Renal cortical epithelial cell (primary cell): ENCODE measurements around the gene ZSCAN9. TPM values are rescaled to one million over a fixed set of nuclear protein-coding genes. Genes with fewer than 3 reads are reported as not detected.

ENCODE experiments used
- DNase-seq: peaks from one replicate; pipeline ENCODE4 v3.0.0-alpha.2; 2011; ENCODE audit warnings: low read depth
- total RNA-seq: library from RNA; depleted of rRNA; stranded (reverse); fragments of >200 nt; gene quantifications from 2 replicates; pipeline ENCODE4 v1.2.3, GENCODE V29; 2014

Gene ZSCAN9
- total RNA-seq, 1 donor from 2014 or later, result 23.7 TPM

GRCh38 chr6:28220257-28221133, 4.6 kb upstream of the ZSCAN9 start:
- DNase-seq, result no peak

DNA sequence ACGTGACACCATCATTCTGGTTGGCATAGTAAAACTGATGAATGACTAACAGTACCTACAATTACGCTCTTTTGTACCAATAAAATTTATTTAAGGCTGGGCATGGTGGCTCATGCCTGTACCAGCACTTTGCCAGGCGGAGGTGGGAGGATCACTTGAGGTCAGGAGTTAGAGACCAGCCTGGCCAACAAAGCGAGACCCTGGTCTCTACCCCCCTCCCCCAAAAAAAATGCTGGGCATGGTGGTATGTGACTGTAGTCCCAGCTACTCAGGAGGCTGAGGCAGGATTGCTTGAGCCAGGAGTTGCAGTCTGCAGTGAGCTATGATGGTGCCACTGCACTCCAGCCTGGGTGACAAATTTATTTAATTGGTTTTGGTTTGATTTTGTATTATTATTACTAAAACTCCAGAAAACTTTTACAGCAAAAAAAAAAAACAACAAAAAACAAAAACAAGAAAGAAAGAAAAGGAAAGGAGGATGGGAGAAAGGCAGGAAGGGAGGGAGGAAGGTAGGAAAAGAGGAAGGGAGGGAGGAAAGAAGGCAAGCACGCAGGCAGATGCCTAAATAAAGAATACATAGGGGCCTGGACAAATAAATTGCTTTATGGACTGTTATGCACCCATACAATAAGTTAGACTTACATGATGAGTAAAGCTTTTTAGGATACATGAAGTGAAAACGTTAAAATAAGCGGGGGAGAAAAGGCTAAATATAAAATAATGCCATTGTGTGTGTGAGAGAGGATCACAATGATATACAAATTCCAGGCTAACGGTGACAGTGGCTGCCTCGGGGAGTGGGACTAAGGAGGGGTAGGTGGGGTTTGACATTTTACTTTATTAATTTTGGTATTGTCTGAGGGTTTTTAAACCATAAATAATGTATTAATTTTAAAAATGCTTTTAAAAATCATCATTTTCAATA, 682 bp upstream of the ZSCAN9 start:
- no peak for DNase-seq

- DNase-seq, result no peak
These were observed 1.4 kb downstream of the ZSCAN9 start for GRCh38 chr6:28226460-28226859.

- no peak for DNase-seq
These were observed 7.7 kb downstream of the ZSCAN9 start for GRCh38 chr6:28232785-28233184.

DNA sequence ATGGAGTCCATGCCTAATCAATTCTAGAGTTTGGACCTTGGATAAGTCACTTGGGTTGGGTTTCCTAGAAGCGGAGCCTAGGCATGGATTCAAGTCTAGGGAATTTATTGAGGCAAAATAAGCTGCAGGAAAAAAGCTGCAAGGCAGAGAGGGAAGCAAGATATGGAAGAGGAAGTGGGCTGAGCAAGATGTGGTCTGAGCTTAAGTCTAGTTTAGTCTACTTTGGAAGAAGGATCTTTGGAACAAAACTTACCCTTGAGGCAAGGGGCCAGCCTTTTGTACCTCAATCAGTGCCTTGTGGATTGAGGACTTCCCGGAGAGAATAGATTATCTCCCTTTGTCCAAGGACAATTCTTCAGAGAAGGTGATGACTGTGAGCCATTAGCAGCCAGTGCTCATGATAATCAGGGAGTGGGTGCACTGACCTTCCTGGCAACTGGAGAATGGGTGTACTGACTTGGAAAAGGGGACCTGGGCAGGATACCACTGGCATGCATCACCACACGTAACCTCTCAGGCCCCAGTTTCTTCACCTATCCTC, 10.9 kb downstream of the ZSCAN9 start:
- DNase-seq, result no peak

GRCh38 chr6:28239636-28240035, 14.6 kb downstream of the ZSCAN9 start:
- no peak for DNase-seq

- DNase-seq, result no peak
These were observed 15.4 kb downstream of the ZSCAN9 start for GRCh38 chr6:28240471-28240870.

GRCh38 chr6:28243946-28244345, 18.9 kb downstream of the ZSCAN9 start:
- no peak for DNase-seq

DNA sequence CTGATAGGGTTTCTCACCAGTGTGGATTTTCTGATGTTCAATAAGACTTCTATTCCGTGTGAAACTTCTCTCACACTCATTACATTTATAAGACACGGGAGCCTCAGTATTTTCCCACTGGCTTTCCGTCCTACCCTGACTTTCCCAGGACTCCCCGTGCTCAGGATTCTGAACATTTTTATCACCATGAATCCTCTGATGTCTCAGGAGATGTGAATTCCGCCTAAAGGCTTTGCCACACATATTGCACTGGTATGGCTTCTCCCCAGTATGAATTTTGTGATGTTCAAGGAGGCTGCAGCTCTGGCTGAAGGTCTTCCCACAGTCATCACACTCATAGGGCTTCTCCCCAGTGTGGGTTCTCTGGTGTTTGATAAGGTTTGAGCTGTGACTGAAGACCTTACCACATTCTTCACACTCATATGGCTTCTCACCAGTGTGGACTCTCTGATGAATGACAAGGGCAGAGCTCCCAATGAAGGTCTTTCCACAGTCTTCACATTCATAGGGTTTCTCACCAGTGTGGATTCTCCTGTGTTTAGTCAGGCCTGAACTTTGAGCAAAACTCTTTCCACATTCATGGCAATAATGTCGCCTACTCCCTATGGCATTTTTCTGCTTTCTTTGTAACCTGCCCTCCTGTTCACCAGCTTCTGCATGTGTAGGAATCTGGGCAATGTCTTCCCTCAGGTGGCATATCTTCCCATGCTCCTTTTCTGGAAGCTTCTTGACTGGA, 20.3 kb downstream of the ZSCAN9 start:
- no peak for DNase-seq

- DNase-seq, result no peak
These were observed 23.8 kb downstream of the ZSCAN9 start for GRCh38 chr6:28248916-28249315.

DNA sequence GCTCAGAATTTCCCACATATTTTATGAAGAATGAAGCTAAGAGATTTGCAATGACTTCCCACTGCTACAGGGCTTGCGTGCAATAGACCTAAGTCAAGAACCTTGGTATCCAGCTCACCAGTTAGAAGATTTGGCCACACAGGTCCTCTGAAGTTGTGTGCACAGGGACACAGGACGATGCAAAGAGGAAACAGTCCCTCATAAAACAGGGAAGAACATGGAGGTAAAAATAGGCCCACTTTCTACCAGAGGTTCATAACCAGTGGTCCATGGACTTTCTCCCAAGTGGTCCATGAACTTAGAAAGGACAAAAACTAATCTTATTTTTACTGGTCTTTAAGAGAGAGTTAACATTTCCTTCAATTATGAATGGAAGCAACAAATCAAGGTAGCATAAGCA, 25.7 kb downstream of the ZSCAN9 start:
- DNase-seq, result no peak

GRCh38 chr6:28251661-28252008, 26.6 kb downstream of the ZSCAN9 start:
- DNase-seq, result peak; percentile 3

GRCh38 chr6:28252009-28252975, 27.2 kb downstream of the ZSCAN9 start, which contains the start of gene ZKSCAN4:
TSS of gene ZKSCAN4 (minus strand) at chr6:28252269. CDS start at chr6:28251980, 289 bp downstream.
- DNase-seq, result peak; percentile 85

DNA sequence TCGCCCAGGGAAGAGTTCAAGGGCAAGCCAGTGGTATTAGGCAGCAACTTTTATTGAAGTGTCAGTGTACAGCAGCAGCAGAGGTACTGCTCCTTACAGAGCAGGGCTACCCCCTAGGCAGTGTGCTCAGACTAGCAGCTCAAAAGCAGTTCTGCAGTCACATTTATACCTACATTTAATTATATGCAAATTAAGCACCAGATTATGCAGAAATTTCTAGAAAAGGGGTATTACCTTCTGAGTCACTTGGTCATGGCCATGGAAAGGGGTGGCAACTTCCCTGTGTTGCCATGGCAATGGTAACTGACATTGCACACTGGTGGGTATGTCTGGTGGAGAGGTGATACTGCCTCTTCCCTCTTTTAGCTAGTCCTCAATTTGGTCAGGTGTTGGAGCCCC, 29.0 kb downstream of the ZSCAN9 start:
- DNase-seq, result no peak

DNA sequence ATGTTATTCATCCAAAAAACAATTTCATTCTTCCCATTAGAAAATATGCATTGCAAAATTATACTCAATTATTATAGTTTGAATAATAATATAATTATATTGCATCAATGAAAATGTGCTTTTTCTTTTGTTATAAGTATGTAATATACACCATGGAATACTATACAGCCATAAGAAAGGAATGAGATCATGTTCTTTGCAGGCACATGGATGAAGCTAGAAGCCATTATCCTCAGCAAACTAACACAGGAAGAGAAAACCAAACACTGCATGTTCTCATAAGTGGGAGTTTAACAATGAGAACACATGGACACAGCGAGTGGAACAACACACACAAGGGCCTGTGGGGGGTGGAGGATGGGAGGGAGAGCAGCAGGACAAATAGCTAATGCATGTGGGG, 32.0 kb downstream of the ZSCAN9 start:
- no peak for DNase-seq

DNA sequence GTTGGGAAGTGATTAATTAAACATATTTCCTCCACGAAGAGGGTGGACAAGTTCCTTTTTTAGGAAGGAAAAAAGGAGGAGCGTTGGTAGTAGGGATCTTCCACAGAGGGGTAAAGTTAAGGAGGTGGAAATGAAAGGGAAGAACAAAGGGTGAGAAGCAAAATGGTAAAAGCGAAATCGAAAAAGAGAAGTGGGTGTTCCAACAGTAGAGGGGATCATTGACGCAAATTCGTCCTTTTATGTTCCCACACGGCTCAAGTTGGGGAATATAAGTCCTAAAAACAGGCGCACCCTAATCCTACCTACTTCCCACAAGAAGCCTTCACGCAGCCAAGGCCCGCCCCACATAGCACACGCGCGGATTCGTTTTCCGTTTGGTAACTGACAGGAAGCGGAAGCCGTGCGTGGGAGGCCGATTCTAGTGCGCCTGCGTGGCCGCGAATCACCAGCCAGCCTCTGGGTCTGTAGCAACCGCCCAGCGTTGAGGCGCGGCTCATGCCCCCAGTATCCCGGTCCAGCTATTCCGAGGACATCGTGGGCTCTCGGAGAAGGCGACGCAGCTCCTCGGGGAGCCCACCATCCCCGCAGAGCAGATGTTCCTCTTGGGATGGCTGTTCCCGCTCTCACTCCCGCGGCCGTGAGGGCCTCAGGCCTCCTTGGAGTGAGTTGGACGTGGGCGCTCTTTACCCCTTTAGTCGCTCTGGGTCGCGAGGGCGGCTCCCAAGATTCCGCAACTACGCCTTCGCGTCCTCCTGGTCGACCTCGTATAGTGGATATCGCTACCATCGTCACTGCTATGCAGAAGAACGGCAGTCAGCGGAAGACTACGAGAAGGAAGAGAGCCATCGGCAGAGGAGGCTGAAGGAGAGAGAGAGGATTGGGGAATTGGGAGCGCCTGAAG, 34.1 kb downstream of the ZSCAN9 start, which contains the start of gene NKAPL:
Gene NKAPL, plus strand, starts transcription at position 421 of the 901 bp plus-strand sequence. Its CDS starts 75 bp downstream, at position 496.
- peak; percentile 40 for DNase-seq

GRCh38 chr6:28263922-28264321, 38.8 kb downstream of the ZSCAN9 start:
- no peak for DNase-seq

DNA sequence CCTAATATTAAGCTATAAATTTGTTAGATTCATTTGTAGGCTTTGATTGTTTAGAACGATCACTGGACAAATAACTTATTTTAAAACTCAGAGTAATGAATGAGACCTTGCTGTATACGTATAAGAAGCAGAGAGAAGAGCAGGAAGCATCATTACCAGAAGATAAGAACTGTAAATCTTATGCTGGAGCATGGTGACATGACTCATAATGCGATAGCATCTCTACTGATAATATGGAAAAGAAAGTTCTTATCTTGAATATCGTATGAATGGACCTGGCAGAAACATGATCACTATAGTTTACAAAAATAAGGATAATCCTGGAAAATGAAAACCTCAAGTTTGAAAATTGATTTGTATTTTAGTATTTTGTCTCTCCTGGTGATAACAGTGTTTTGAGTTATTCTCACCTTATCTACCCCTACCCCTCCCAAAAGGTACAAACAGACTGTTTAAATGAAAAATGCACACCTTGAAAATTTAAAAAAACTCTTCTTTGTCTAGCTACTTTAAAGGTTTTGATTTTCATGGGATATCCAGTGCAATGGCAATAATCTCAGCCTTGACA, 39.8 kb downstream of the ZSCAN9 start:
- DNase-seq, result no peak

GRCh38 chr6:28266563-28266961, 41.5 kb downstream of the ZSCAN9 start:
- DNase-seq, result no peak
